H9 (cell line): ENCODE results near the gene MYO10. TPM values are rescaled to one million over a fixed set of nuclear protein-coding genes. Genes with fewer than 3 reads are reported as not detected.

Experiments used
- DNase-seq: peaks from one replicate; pipeline ENCODE4 v3.0.0-alpha.2; 2017
- H2AFZ ChIP-seq: one replicate; pipeline ENCODE4 v1.6.1; 2013; ENCODE audit warnings: mild to moderate bottlenecking, low read length, control low read depth, moderate library complexity
- H2AK5ac ChIP-seq: 2 replicates; pipeline ENCODE4 v1.6.1; 2013; ENCODE audit warnings: low read length, control low read depth, mixed read lengths; ENCODE audit not compliant: insufficient read length
- H2BK120ac ChIP-seq: one replicate; pipeline ENCODE4 v1.6.1; 2013; ENCODE audit warnings: low read depth, mild to moderate bottlenecking, low read length, control low read depth, inconsistent platforms; ENCODE audit not compliant: poor library complexity, severe bottlenecking
- H2BK12ac ChIP-seq: 2 replicates; pipeline ENCODE4 v1.6.1; 2013; ENCODE audit warnings: low read length, control low read depth, mixed read lengths, low read depth; ENCODE audit not compliant: insufficient read length
- H2BK15ac ChIP-seq: 2 replicates; pipeline ENCODE4 v1.6.1; 2013; ENCODE audit warnings: low read depth, low read length, control low read depth
- H2BK20ac ChIP-seq: one replicate; pipeline ENCODE4 v1.6.1; 2013; ENCODE audit warnings: low read depth, mild to moderate bottlenecking, low read length, control low read depth, inconsistent platforms; ENCODE audit not compliant: poor library complexity, severe bottlenecking
- H2BK5ac ChIP-seq: 2 replicates; pipeline ENCODE4 v1.6.1; 2013; ENCODE audit warnings: low read length, control low read depth, mixed read lengths; ENCODE audit not compliant: insufficient read length
- H3K14ac ChIP-seq: 2 replicates; pipeline ENCODE4 v1.6.1; 2013; ENCODE audit warnings: low read length, control low read depth; ENCODE audit not compliant: insufficient read depth
- H3K18ac ChIP-seq: 2 replicates; pipeline ENCODE4 v1.6.1; 2013; ENCODE audit warnings: low read depth, mild to moderate bottlenecking, mixed read lengths, low read length, control low read depth; ENCODE audit not compliant: insufficient read length
- H3K23ac ChIP-seq: 2 replicates; pipeline ENCODE4 v1.6.1; 2013; ENCODE audit warnings: low read length, control low read depth, mixed read lengths, low read depth; ENCODE audit not compliant: insufficient read length
- H3K23me2 ChIP-seq: 2 replicates; pipeline ENCODE4 v1.6.1; 2013; ENCODE audit warnings: low read depth, mild to moderate bottlenecking, mixed read lengths, low read length, control low read depth; ENCODE audit not compliant: insufficient read length, poor library complexity, severe bottlenecking
- H3K27ac ChIP-seq: 2 replicates; pipeline ENCODE4 v1.5.1; 2013; ENCODE audit warnings: low read length, control low read depth, mixed read lengths, low read depth; ENCODE audit not compliant: insufficient read length
- H3K27me3 ChIP-seq: 2 replicates; pipeline ENCODE4 v1.6.1; 2013; ENCODE audit warnings: low read length, control low read depth, inconsistent platforms; ENCODE audit not compliant: insufficient read depth
- H3K4ac ChIP-seq: 2 replicates; pipeline ENCODE4 v1.6.1; 2013; ENCODE audit warnings: low read depth, mild to moderate bottlenecking, control low read depth, inconsistent platforms, low read length, moderate library complexity
- H3K4me1 ChIP-seq: 2 replicates; pipeline ENCODE4 v1.6.1; 2013; ENCODE audit warnings: low read length, control low read depth, inconsistent platforms; ENCODE audit not compliant: insufficient read depth
- H3K4me2 ChIP-seq: 2 replicates; pipeline ENCODE4 v1.6.1; 2013; ENCODE audit warnings: low read length, control low read depth, mixed read lengths; ENCODE audit not compliant: insufficient read length, insufficient read depth
- H3K56ac ChIP-seq: 2 replicates; pipeline ENCODE4 v1.6.1; 2013; ENCODE audit warnings: low read depth, mild to moderate bottlenecking, mixed read lengths, low read length, control low read depth; ENCODE audit not compliant: insufficient read length
- H3K79me1 ChIP-seq: 2 replicates; pipeline ENCODE4 v1.6.1; 2013; ENCODE audit warnings: low read depth, mild to moderate bottlenecking, moderate library complexity, low read length, control low read depth, inconsistent platforms; ENCODE audit not compliant: insufficient read depth, poor library complexity, severe bottlenecking
- H3K79me2 ChIP-seq: 2 replicates; pipeline ENCODE4 v1.6.1; 2013; ENCODE audit warnings: low read length, control low read depth, inconsistent platforms; ENCODE audit not compliant: insufficient read depth
- H3K9ac ChIP-seq: 2 replicates; pipeline ENCODE4 v1.6.1; 2013; ENCODE audit warnings: low read length, control low read depth, mixed read lengths; ENCODE audit not compliant: insufficient read length; ENCODE audit errors: extremely low read depth
- H3K9me3 ChIP-seq: one replicate; pipeline ENCODE4 v1.6.1; 2013; ENCODE audit warnings: low read depth, low read length, inconsistent platforms; ENCODE audit not compliant: control insufficient read depth
- H3T11ph ChIP-seq: one replicate; pipeline ENCODE4 v1.6.1; 2013; ENCODE audit warnings: mild to moderate bottlenecking, low read length, control low read depth, inconsistent platforms
- H4K20me1 ChIP-seq: one replicate; pipeline ENCODE4 v1.6.1; 2013; ENCODE audit not compliant: control insufficient read depth, insufficient read length, insufficient read depth
- H4K5ac ChIP-seq: 2 replicates; pipeline ENCODE4 v1.6.1; 2013; ENCODE audit warnings: low read depth, mild to moderate bottlenecking, mixed read lengths, low read length, control low read depth; ENCODE audit not compliant: insufficient read length
- H4K8ac ChIP-seq: replicated peaks from 2 replicates; pipeline ENCODE4 v1.6.1; 2013; ENCODE audit warnings: low read length, control low read depth, mixed read lengths, low read depth; ENCODE audit not compliant: insufficient read length
- H4K91ac ChIP-seq: 2 replicates; pipeline ENCODE4 v1.6.1; 2013; ENCODE audit warnings: low read depth, mild to moderate bottlenecking, moderate library complexity, mixed read lengths, low read length, control low read depth; ENCODE audit not compliant: insufficient read length
- H3K27ac Mint-ChIP-seq, 3 experiments: 2 replicates in 2 of 3; 3 replicates in 1 of 3; pipeline ENCODE4 v1.8.0; 2020 to 2021; ENCODE audit warnings: mixed read lengths in 3 of 3, mild to moderate bottlenecking in 1 of 3, moderate library complexity in 1 of 3
- H3K27me3 Mint-ChIP-seq: 2 replicates; pipeline ENCODE4 v1.8.0; 2021; ENCODE audit warnings: low read depth, mild to moderate bottlenecking, moderate library complexity, mixed read lengths
- H3K36me3 Mint-ChIP-seq, 3 experiments: 2 replicates in 2 of 3; 3 replicates in 1 of 3; pipeline ENCODE4 v1.8.0; 2020 to 2021; ENCODE audit warnings: low read depth in 3 of 3, mixed read lengths in 3 of 3; ENCODE audit not compliant: insufficient read depth in 1 of 3
- H3K4me1 Mint-ChIP-seq, 2 experiments: 2 replicates each; pipeline ENCODE4 v1.8.0; 2020; ENCODE audit warnings: mixed read lengths in 2 of 2
- H3K4me3 Mint-ChIP-seq, 2 experiments: 2 replicates in 1 of 2; 3 replicates in 1 of 2; pipeline ENCODE4 v1.8.0; 2020 to 2021; ENCODE audit warnings: mild to moderate bottlenecking in 2 of 2, mixed read lengths in 2 of 2, moderate library complexity in 1 of 2
- H3K9me3 Mint-ChIP-seq, 2 experiments: 2 replicates in 1 of 2; 3 replicates in 1 of 2; pipeline ENCODE4 v1.8.0; 2020; ENCODE audit warnings: mild to moderate bottlenecking in 2 of 2, mixed read lengths in 2 of 2, moderate library complexity in 1 of 2
- WGBS: extraction: QIAGEN DNeasy Blood & Tissue Kit; methylation state at CpG from one replicate; pipeline ENCODE4 v1.1.7; 2013; ENCODE audit warnings: missing lambda C conversion rate, low lambda C conversion rate, mixed read lengths; ENCODE audit not compliant: insufficient read length; ENCODE audit errors: extremely low coverage; 5-methylcytosine and 5-hydroxymethylcytosine counted together
- total RNA-seq: library from RNA; stranded (reverse); gene quantifications from 2 replicates; pipeline ENCODE4 v1.2.1, GENCODE V29; 2021
- TF ChIP-seq, protein P1 (sequence below): fragments of 200-600 bp; sonication (generic); conservative IDR thresholded peaks from 3 replicates; pipeline ENCODE4 v1.8.0; 2021; ENCODE audit warnings: antibody characterized with exemption, mild to moderate bottlenecking

The MYO10 gene
- total RNA-seq, 1 experiment from 2014 or later: 127 TPM

DNA sequence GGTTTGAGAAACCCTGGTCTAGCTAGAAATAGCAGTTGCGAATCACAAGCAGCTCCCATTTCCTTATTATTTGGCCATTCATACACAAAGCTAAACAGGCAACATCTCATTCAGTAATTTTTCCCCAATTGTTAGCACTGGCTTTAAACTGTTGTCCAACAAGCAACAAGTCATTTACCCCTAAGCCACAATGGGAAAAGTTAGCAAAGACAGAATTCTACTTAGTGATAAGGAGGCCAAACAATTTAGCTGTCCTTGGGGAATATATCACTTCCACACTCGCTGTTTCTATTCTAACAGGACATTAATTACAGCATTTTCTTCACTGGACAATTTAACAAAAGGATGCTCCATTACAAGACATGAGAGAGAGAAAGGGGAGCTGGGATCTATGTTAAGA, 2.8 kb downstream of the MYO10 start:
- Histone ChIP-seq H2AFZ (no peak overlapping the region), H3K79me1 (peaks cover 8% of the 10 kb centered on the region), H2BK12ac (no peak overlapping the region), H3K23ac (no peak overlapping the region), H2BK20ac (no peak overlapping the region), H3K9ac (no peak overlapping the region), H3K9me3 (no peaks in the 10 kb centered on the region), H3K23me2 (peaks cover 16% of the 10 kb centered on the region), H3K18ac (no peak overlapping the region), H4K5ac (no peak overlapping the region), H3K56ac (no peak overlapping the region), H2BK120ac (no peak overlapping the region), H3K79me2 (no peaks in the 10 kb centered on the region; the same call in 1 of the 2 replicates), H4K20me1 (no peaks in the 10 kb centered on the region), H3T11ph (no peak overlapping the region), H4K8ac (no peak overlapping the region), H3K14ac (no peak overlapping the region), H4K91ac (no peak overlapping the region), H2BK15ac (no peak overlapping the region), H3K27ac (no peak overlapping the region), H3K4me1 (peaks cover 4% of the 10 kb centered on the region; the same call in 1 of the 2 replicates), H3K27me3 (peaks cover 20% of the 10 kb centered on the region), H2AK5ac (no peak overlapping the region), H3K4me2 (no peak overlapping the region), H3K4ac (no peak overlapping the region), H2BK5ac (no peak overlapping the region)
- peaks cover 55% of the 10 kb centered on the region for H3K27me3 Mint-ChIP-seq
- no peak for DNase-seq
- peaks cover 0 to 2% of the 10 kb centered on the region in 2 experiments; a peak in 1 of 5 replicates for H3K9me3 Mint-ChIP-seq
- peaks cover 50 to 58% of the 10 kb centered on the region in 2 experiments for H3K4me1 Mint-ChIP-seq
- no peaks in the 10 kb centered on the region for H3K36me3 Mint-ChIP-seq
- TF ChIP-seq, protein P1, sequence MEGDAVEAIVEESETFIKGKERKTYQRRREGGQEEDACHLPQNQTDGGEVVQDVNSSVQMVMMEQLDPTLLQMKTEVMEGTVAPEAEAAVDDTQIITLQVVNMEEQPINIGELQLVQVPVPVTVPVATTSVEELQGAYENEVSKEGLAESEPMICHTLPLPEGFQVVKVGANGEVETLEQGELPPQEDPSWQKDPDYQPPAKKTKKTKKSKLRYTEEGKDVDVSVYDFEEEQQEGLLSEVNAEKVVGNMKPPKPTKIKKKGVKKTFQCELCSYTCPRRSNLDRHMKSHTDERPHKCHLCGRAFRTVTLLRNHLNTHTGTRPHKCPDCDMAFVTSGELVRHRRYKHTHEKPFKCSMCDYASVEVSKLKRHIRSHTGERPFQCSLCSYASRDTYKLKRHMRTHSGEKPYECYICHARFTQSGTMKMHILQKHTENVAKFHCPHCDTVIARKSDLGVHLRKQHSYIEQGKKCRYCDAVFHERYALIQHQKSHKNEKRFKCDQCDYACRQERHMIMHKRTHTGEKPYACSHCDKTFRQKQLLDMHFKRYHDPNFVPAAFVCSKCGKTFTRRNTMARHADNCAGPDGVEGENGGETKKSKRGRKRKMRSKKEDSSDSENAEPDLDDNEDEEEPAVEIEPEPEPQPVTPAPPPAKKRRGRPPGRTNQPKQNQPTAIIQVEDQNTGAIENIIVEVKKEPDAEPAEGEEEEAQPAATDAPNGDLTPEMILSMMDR: no peak
- no peak overlapping the region; a peak in 1 of 5 replicates for H3K4me3 Mint-ChIP-seq
- H3K27ac Mint-ChIP-seq: no peak overlapping the region
- no CpG with 5 or more reads among the region's 2 CpGs for WGBS
